NOMO-1 treated with dmso at 0.1 percent for 144 hours (cell line): ENCODE measurements around the gene FOXD2.

Source experiments
- DNase-seq: peaks from one replicate; lab custom pipeline; 2025; ENCODE audit not compliant: unreplicated experiment; lab: John Stamatoyannopoulos, UW

The FOXD2 gene

DNA sequence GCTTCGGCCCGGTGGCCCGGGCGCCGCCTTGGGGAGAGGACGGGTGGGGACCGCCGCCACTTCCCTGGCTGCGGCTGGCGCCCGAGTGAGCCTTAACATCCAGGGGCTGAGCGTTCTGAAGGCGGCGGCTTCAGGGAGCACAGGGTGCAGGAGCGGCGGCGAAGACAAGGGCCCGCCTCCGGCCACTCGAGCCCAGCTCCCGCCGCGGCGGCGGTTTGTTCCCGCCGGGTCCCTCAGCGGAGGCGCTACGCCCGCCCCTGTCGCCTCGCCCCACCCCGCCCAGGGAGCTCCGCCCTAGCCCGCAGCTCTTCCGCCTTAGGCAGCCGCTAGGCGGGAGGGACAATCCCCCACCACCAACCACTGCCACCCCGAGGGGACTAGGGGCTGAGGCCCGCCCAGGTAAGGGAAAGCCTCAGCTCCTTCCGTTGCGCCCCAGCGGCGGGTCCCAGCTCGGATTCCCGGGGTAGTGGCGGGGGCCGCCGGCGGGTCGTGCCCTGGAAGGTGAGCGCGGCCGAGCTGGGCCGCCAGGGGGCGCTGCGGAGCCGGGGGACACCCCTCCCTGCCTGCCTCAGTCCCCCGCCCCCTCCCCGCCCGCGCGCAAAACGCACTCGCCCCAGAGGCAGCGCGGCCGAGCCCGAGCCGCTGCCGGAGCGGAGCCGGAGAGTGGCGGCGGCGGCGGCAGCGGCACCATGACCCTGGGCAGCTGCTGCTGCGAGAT is at the start of gene FOXD2:
Gene FOXD2, plus strand, starts transcription at position 598 of the 718 bp plus-strand sequence. Its CDS starts 92 bp downstream, at position 690.
- peak; percentile 76 for DNase-seq

GRCh38 chr1:47388891-47389238 is 49.0 kb upstream of the FOXD2 start:
- DNase-seq: peak; percentile 9

GRCh38 chr1:47389731-47390130 is 48.1 kb upstream of the FOXD2 start:
- no peak for DNase-seq

- no peak for DNase-seq
Observed at GRCh38 chr1:47390843-47391242, 47.0 kb upstream of the FOXD2 start.

DNA sequence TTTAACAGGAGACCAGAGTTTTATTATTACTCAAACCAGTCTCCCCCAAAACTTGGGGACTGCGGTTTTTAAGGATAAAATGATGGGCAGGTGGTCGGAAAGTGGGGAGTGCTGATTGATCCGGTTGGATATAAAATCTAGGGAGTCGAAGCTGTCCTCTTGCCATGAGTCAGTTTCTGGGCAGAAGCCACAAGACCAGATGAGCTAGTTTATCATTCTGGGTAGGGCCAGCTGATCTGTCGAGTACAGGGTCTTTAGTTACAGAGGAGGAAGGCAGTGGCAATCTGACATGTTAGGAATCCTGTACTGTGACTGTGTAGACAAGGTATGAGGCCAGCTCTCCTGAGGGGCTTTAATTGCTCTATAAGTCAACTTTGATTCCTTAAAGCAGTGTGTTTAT is 44.7 kb upstream of the FOXD2 start:
- no peak for DNase-seq

- no peak for DNase-seq
Observed at GRCh38 chr1:47395433-47395832, 42.4 kb upstream of the FOXD2 start.

DNA sequence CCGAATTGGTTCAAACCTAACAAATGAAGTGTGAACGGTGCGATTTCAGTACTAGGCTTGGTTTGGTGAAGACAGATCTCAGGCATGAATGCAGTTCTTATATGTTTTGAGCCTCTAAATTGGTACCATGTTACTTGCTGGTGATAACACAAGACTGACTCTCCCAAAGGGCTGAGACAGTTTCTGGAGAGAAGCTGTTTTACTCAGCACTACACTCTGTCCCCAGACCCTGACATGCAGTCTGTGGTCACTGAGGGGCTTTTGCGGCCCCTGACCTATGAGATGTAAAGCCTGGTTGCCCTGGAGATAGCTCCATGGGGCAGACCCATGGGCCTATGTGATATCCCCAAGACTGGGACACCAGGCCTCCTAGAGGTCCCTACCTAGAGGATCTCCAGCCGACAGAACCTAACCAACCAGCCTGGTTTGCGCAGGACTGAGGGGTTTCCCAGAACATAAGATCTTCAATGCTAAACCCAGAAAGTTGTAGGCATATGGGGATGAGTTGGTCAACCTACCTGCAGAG is 41.1 kb upstream of the FOXD2 start:
- DNase-seq: no peak

GRCh38 chr1:47399138-47399845 is 38.6 kb upstream of the FOXD2 start:
- DNase-seq: no peak

DNA sequence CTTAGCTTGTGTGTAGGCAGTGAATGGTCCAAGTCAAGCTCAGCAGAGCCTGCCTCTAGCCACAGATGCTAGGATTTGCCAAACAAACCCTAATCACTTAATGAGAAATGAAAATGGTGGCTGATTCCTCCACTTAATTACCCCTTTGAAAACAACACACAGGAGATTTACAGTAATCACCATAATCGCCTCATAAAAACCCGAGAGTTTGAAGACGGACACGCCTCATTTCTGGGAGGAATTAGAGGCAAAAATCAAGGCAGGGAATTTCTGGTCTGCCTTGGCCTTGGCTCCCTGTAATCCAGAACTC is 38.0 kb upstream of the FOXD2 start:
- DNase-seq: no peak

- DNase-seq: no peak
Observed at GRCh38 chr1:47401761-47402160, 36.1 kb upstream of the FOXD2 start.

DNA sequence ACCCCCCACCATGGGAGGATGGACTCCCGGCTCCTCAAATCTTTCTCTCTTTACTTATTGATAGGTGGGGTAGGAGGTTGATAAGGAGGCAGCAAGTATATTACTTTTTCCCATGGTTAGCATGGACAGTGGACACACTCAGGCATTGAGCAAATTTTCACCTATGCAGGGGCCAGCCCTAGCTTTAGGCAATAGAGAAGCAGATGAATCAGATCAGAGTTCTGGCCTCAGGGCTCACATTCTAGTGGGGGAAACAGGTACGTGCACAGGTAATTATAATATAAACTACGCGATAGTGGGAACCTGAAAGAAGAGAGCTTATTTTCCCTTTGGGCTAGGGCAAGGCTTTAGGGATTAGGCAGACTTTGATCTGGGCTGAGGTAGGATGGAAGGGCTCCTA is 35.3 kb upstream of the FOXD2 start:
- no peak for DNase-seq

- DNase-seq: no peak
Observed at GRCh38 chr1:47403321-47403910, 34.4 kb upstream of the FOXD2 start.

GRCh38 chr1:47405697-47406096 is 32.1 kb upstream of the FOXD2 start:
- no peak for DNase-seq

- DNase-seq: no peak
Observed at GRCh38 chr1:47406966-47407365, 30.9 kb upstream of the FOXD2 start.

- DNase-seq: no peak
Observed at GRCh38 chr1:47407481-47407880, 30.4 kb upstream of the FOXD2 start.

- no peak for DNase-seq
Observed at GRCh38 chr1:47409311-47410067, 28.4 kb upstream of the FOXD2 start.

- DNase-seq: no peak
Observed at GRCh38 chr1:47410068-47410455, 27.8 kb upstream of the FOXD2 start.

- no peak for DNase-seq
Observed at GRCh38 chr1:47411436-47411835, 26.4 kb upstream of the FOXD2 start.

- DNase-seq: no peak
Observed at GRCh38 chr1:47412437-47412836, 25.4 kb upstream of the FOXD2 start.

- DNase-seq: no peak
Observed at GRCh38 chr1:47415728-47416318, 22.0 kb upstream of the FOXD2 start, which contains the start of gene FOXE3. FOXE3 (plus strand) TSS chr1:47416285; CDS start chr1:47416316, 31 bp downstream.
